H1 (cell line): Measurements from ENCODE around the gene TTC13. TPM values are rescaled to one million over a fixed set of nuclear protein-coding genes. Genes with fewer than 3 reads are reported as not detected.

Source experiments
- CTCF ChIA-PET: fragments of 300-600 bp; sonication (Branson Sonifier 250); formaldehyde crosslinking; loops from one replicate; lab custom pipeline; 2021; ENCODE audit not compliant: partially characterized antibody; lab: Charles Lee
- POLR2A ChIA-PET: fragments of 300-600 bp; sonication (Branson Sonifier 250); formaldehyde crosslinking; loops from one replicate; lab custom pipeline; 2021; ENCODE audit warnings: inconsistent platforms; ENCODE audit not compliant: partially characterized antibody; lab: Charles Lee
- DNase-seq, 2 experiments: peaks; one replicate each; pipeline versions ENCODE4 v3.0.0 to v3.0.0-alpha.2; 2010 to 2022; ENCODE audit warnings: low spot score in 2 of 2, low read depth in 1 of 2, mixed read lengths in 1 of 2
- FAIRE-seq: peaks from 2 replicates; lab custom pipeline; 2011; peaks lifted over from hg19 to GRCh38; lab: Jason Lieb, UNC
- H2AFZ ChIP-seq: 2 replicates; pipeline ENCODE4 v1.8.1; 2012; ENCODE audit warnings: low read length, inconsistent platforms
- H2AK5ac ChIP-seq: 2 replicates; pipeline ENCODE4 v1.6.1; 2013; ENCODE audit warnings: low read depth, low read length
- H2BK120ac ChIP-seq: replicated peaks from 2 replicates; pipeline ENCODE3; 2013; ENCODE audit warnings: low read depth, low read length, inconsistent platforms
- H2BK12ac ChIP-seq: 2 replicates; pipeline ENCODE4 v1.6.1; 2013; ENCODE audit warnings: low read depth, low read length
- H2BK15ac ChIP-seq: 2 replicates; pipeline ENCODE4 v1.6.1; 2013; ENCODE audit warnings: low read length
- H2BK20ac ChIP-seq: 2 replicates; pipeline ENCODE4 v1.6.1; 2013; ENCODE audit warnings: low read length
- H2BK5ac ChIP-seq: 2 replicates; pipeline ENCODE4 v1.6.1; 2013; ENCODE audit warnings: low read depth, low read length
- H3K14ac ChIP-seq: 2 replicates; pipeline ENCODE4 v1.6.1; 2013; ENCODE audit warnings: inconsistent platforms; ENCODE audit not compliant: insufficient read length
- H3K18ac ChIP-seq: 2 replicates; pipeline ENCODE4 v1.6.1; 2013; ENCODE audit warnings: low read length; ENCODE audit errors: extremely low read depth
- H3K23ac ChIP-seq: 2 replicates; pipeline ENCODE4 v1.6.1; 2013; ENCODE audit warnings: inconsistent platforms; ENCODE audit not compliant: insufficient read length
- H3K23me2 ChIP-seq: 2 replicates; pipeline ENCODE4 v1.6.1; 2013; ENCODE audit warnings: low read depth, low read length
- H3K27ac ChIP-seq: 2 replicates; pipeline ENCODE4 v1.6.1; 2011; ENCODE audit warnings: low read depth, low read length, inconsistent platforms
- H3K27me3 ChIP-seq, 4 experiments: replicated peaks in 1 of 4; 1 replicate in 1 of 4; 2 replicates in 3 of 4; pipeline versions ENCODE4 v1.6.1 to v1.8.1; 2011 to 2013; ENCODE audit warnings: low read length in 3 of 4, mild to moderate bottlenecking in 3 of 4, inconsistent platforms in 2 of 4, mixed read lengths in 2 of 4, moderate library complexity in 1 of 4; ENCODE audit not compliant: control insufficient read depth in 3 of 4, insufficient read depth in 3 of 4; ENCODE audit errors: extremely low read depth in 1 of 4
- H3K36me3 ChIP-seq, 4 experiments: 2 replicates each; pipeline versions ENCODE4 v1.6.1 to v1.8.1; 2011 to 2013; ENCODE audit warnings: mild to moderate bottlenecking in 4 of 4, low read length in 3 of 4, moderate library complexity in 2 of 4, control low read depth in 1 of 4, inconsistent platforms in 1 of 4; ENCODE audit not compliant: insufficient read depth in 4 of 4, control insufficient read depth in 2 of 4
- H3K4ac ChIP-seq: replicated peaks from 2 replicates; pipeline ENCODE3; 2013; ENCODE audit warnings: low read length, low read depth, mixed read lengths, inconsistent platforms; ENCODE audit not compliant: insufficient read length
- H3K4me1 ChIP-seq, 4 experiments: replicated peaks in 1 of 4; 1 replicate in 1 of 4; 2 replicates in 3 of 4; pipeline versions ENCODE4 v1.6.1 to v1.8.1; 2011 to 2013; ENCODE audit warnings: low read length in 3 of 4, inconsistent platforms in 2 of 4, mixed read lengths in 1 of 4; ENCODE audit not compliant: insufficient read depth in 4 of 4, control insufficient read depth in 3 of 4
- H3K4me2 ChIP-seq, 2 experiments: 2 replicates each; pipeline versions ENCODE4 v1.6.1 to v1.8.1; 2011 to 2013; ENCODE audit warnings: low read depth in 2 of 2, low read length in 2 of 2, control low read depth in 1 of 2, inconsistent platforms in 1 of 2, mild to moderate bottlenecking in 1 of 2; ENCODE audit not compliant: insufficient read depth in 1 of 2
- H3K4me3 ChIP-seq, 4 experiments: fragments of 200-600, 300-600 bp in 1 of 4; sonication (generic), shearing (Covaris generic), sonication (Bioruptor Twin) in 1 of 4; 2 replicates each; pipeline versions ENCODE4 v1.5.1 to v1.8.1; 2011 to 2016; ENCODE audit warnings: low read length in 4 of 4, low read depth in 3 of 4, control low read depth in 2 of 4, inconsistent platforms in 2 of 4, mild to moderate bottlenecking in 2 of 4, mixed read lengths in 1 of 4, moderate library complexity in 1 of 4; ENCODE audit not compliant: insufficient read depth in 2 of 4; ENCODE audit errors: extremely low read depth in 1 of 4
- H3K56ac ChIP-seq: replicated peaks from 2 replicates; pipeline ENCODE3; 2013; ENCODE audit warnings: low read depth, mild to moderate bottlenecking, mixed read lengths, low read length, inconsistent platforms; ENCODE audit not compliant: insufficient read length
- H3K79me1 ChIP-seq: 2 replicates; pipeline ENCODE4 v1.6.1; 2013; ENCODE audit warnings: low read depth, low read length, control low read depth
- H3K79me2 ChIP-seq, 2 experiments: 2 replicates each; pipeline versions ENCODE4 v1.6.1 to v1.8.1; 2012 to 2013; ENCODE audit warnings: low read length in 2 of 2, mild to moderate bottlenecking in 2 of 2, inconsistent platforms in 1 of 2; ENCODE audit not compliant: insufficient read depth in 2 of 2, control insufficient read depth in 1 of 2
- H3K9ac ChIP-seq, 4 experiments: replicated peaks in 1 of 4; 1 replicate in 1 of 4; 2 replicates in 3 of 4; pipeline versions ENCODE4 v1.6.1 to v1.8.1; 2011 to 2013; ENCODE audit warnings: low read depth in 3 of 4, low read length in 3 of 4, control low read depth in 2 of 4, mild to moderate bottlenecking in 2 of 4, moderate library complexity in 2 of 4, inconsistent platforms in 1 of 4; ENCODE audit errors: extremely low read depth in 1 of 4
- H3K9me3 ChIP-seq, 2 experiments: 2 replicates each; pipeline versions ENCODE4 v1.6.1 to v1.8.1; 2012 to 2013; ENCODE audit warnings: mild to moderate bottlenecking in 2 of 2, moderate library complexity in 2 of 2, control low read depth in 1 of 2, inconsistent platforms in 1 of 2, low read depth in 1 of 2, low read length in 1 of 2, mixed read lengths in 1 of 2; ENCODE audit not compliant: insufficient read depth in 2 of 2
- H4K20me1 ChIP-seq, 2 experiments: replicated peaks in 1 of 2; 2 replicates each; pipeline versions ENCODE3 to v1.8.1; 2011 to 2013; ENCODE audit warnings: inconsistent platforms in 2 of 2, low read length in 2 of 2, mild to moderate bottlenecking in 1 of 2; ENCODE audit not compliant: insufficient read depth in 2 of 2, control insufficient read depth in 1 of 2
- H4K5ac ChIP-seq: 2 replicates; pipeline ENCODE4 v1.6.1; 2013; ENCODE audit warnings: low read length, low read depth, mixed read lengths, inconsistent platforms; ENCODE audit not compliant: insufficient read length
- H4K8ac ChIP-seq: 2 replicates; pipeline ENCODE4 v1.8.0; 2013; ENCODE audit warnings: mild to moderate bottlenecking, moderate library complexity, low read length, inconsistent platforms; ENCODE audit not compliant: insufficient read depth; ENCODE audit errors: extremely low read depth
- H4K91ac ChIP-seq: replicated peaks from 2 replicates; pipeline ENCODE3; 2013; ENCODE audit warnings: low read length, mixed read lengths, inconsistent platforms; ENCODE audit not compliant: insufficient read length
- CEBPB ChIP-seq: IDR thresholded peaks from 2 replicates; pipeline ENCODE4 v1.6.1; 2012; ENCODE audit warnings: low read depth, low read length
- CREB1 ChIP-seq: IDR thresholded peaks from 2 replicates; pipeline ENCODE4 v1.6.1; 2012; ENCODE audit warnings: inconsistent platforms
- CTCF ChIP-seq, 3 experiments: IDR thresholded peaks; 1 replicate in 2 of 3; 2 replicates in 1 of 3; pipeline versions ENCODE4 v1.5.1 to v1.6.1; 2011; ENCODE audit warnings: low read length in 3 of 3, mild to moderate bottlenecking in 3 of 3, inconsistent platforms in 2 of 3, low read depth in 1 of 3, moderate library complexity in 1 of 3; ENCODE audit not compliant: insufficient read depth in 1 of 3; ENCODE audit errors: control extremely low read depth in 1 of 3
- EGR1 ChIP-seq: IDR thresholded peaks from 2 replicates; pipeline ENCODE4 v1.6.1; 2011; ENCODE audit warnings: low read depth, low read length, borderline replicate concordance
- EZH2 ChIP-seq: fragments of 200-600 bp; sonication (generic); IDR thresholded peaks from 2 replicates; pipeline ENCODE4 v1.7.1; 2012; ENCODE audit warnings: low read depth, mild to moderate bottlenecking, moderate library complexity, low read length, inconsistent platforms; ENCODE audit not compliant: severe bottlenecking
- JUND ChIP-seq: IDR thresholded peaks from 2 replicates; pipeline ENCODE4 v1.6.1; 2011; ENCODE audit warnings: mild to moderate bottlenecking, improper control_type of control experiment, low read length
- PHF8 ChIP-seq: fragments of 200-600 bp; sonication (generic); conservative IDR thresholded peaks from 2 replicates; pipeline ENCODE4 v1.7.1; 2012; ENCODE audit warnings: low read depth, mild to moderate bottlenecking, inconsistent platforms, low read length, moderate library complexity
- POLR2A ChIP-seq, 2 experiments: IDR thresholded peaks; 1 replicate in 1 of 2; 2 replicates in 1 of 2; pipeline ENCODE4 v1.6.1; 2011; ENCODE audit warnings: low read depth in 2 of 2, low read length in 2 of 2, mild to moderate bottlenecking in 2 of 2; ENCODE audit errors: control extremely low read depth in 1 of 2
- POU5F1 ChIP-seq: IDR thresholded peaks from 2 replicates; pipeline ENCODE4 v1.6.1; 2011; ENCODE audit warnings: low read depth, mild to moderate bottlenecking, low read length, moderate library complexity
- RBBP5 ChIP-seq: IDR thresholded peaks from 2 replicates; pipeline ENCODE4 v1.7.1; 2012; ENCODE audit warnings: low read depth, mild to moderate bottlenecking, inconsistent platforms, low read length, moderate library complexity, borderline replicate concordance
- RFX5 ChIP-seq: IDR thresholded peaks from 2 replicates; pipeline ENCODE4 v1.6.1; 2011; ENCODE audit warnings: low read depth, low read length, improper control_type of control experiment, borderline replicate concordance
- SP2 ChIP-seq: IDR thresholded peaks from 2 replicates; pipeline ENCODE4 v1.6.1; 2012; ENCODE audit warnings: mild to moderate bottlenecking, low read length, inconsistent platforms
- SRF ChIP-seq: IDR thresholded peaks from 2 replicates; pipeline ENCODE4 v1.6.1; 2011; ENCODE audit warnings: mild to moderate bottlenecking, low read depth, low read length, moderate library complexity
- TEAD4 ChIP-seq: IDR thresholded peaks from 2 replicates; pipeline ENCODE4 v1.6.1; 2012; ENCODE audit warnings: low read depth, low read length, inconsistent platforms, mixed read lengths
- WGBS, 2 experiments: shearing (Covaris generic) in 1 of 2; methylation state at CpG; one replicate each; pipeline versions ENCODE4 v1.1.6 to v1.1.7; 2013 to 2015; ENCODE audit warnings: low lambda C conversion rate in 2 of 2, mixed read lengths in 2 of 2, inconsistent platforms in 1 of 2, low coverage in 1 of 2, missing lambda C conversion rate in 1 of 2; ENCODE audit not compliant: insufficient replicate concordance in 2 of 2, insufficient coverage in 1 of 2, insufficient read length in 1 of 2; ENCODE audit errors: extremely low coverage in 1 of 2, missing lambda C conversion rate in 1 of 2; 5-methylcytosine and 5-hydroxymethylcytosine counted together
- polyA plus RNA-seq, 7 experiments: library from polyadenylated mRNA; depleted of rRNA in 3 of 7; stranded (reverse) in 5 of 7; unstranded in 2 of 7; fragments of >200 nt in 5 of 7; fragments of 200-250 nt in 2 of 7; gene quantifications; 1 replicate in 5 of 7; 2 replicates in 1 of 7; 4 replicates in 1 of 7; pipeline versions ENCODE4 v1.2.1 to v1.2.3, GENCODE V29; 2011 to 2013; ENCODE audit warnings: missing spikeins in 2 of 7, mixed read lengths in 2 of 7
- total RNA-seq: library from RNA; stranded (reverse); fragmentation: NEBNext Ultra II Directional; extraction: Animal tissue kit (Norgen Biotek cat#: 25700); gene quantifications from 2 replicates; pipeline ENCODE4 v1.2.1, GENCODE V29; 2021

TTC13 gene
- total and polyA plus RNA-seq, 2 of the 8 experiments (the other 6 are each of a cell fraction or from before 2014, with no cell fraction given): 3.1 to 7.1 TPM

GRCh38 chr1:230899841-230900251 lies 78.8 kb downstream of the TTC13 start:
- Histone ChIP-seq H2BK5ac (no peak overlapping the region), H4K20me1 (no peaks in the 10 kb centered on the region), H3K4me2 (no peak overlapping the region), H4K5ac (no peak overlapping the region), H3K9ac (no peak overlapping the region), H3K79me1 (no peaks in the 10 kb centered on the region), H3K4ac (no peak overlapping the region), H3K56ac (no peak overlapping the region), H2BK20ac (no peak overlapping the region), H3K4me3 (no peak overlapping the region), H3K18ac (no peak overlapping the region), H3K4me1 (no peaks in the 10 kb centered on the region), H2BK120ac (no peak overlapping the region), H3K14ac (no peak overlapping the region), H2AK5ac (no peak overlapping the region), H3K23me2 (no peaks in the 10 kb centered on the region; the same call in 1 of the 2 replicates), H2AFZ (no peak overlapping the region), H2BK15ac (no peak overlapping the region), H3K27me3 (no peaks in the 10 kb centered on the region; a peak in 1 of 7 replicates), H3K79me2 (no peaks in the 10 kb centered on the region), H3K23ac (no peak overlapping the region), H2BK12ac (no peak overlapping the region), H3K9me3 (no peaks in the 10 kb centered on the region), H3K27ac (no peak overlapping the region), H4K91ac (no peak overlapping the region), H4K8ac (no peak overlapping the region), H3K36me3 (no peaks in the 10 kb centered on the region)
- CTCF ChIA-PET: no interaction called here
- DNase-seq: no peak
- POLR2A ChIA-PET: no interaction called here
- no peak for FAIRE-seq
- WGBS, 2 experiments: 82% methylated on average over 5 of the region's 5 CpGs; no CpG with 5 or more reads in 1 of the 2 experiments
- TF ChIP-seq SRF (no peak), EZH2 (no peak), RFX5 (no peak), TEAD4 (no peak), CTCF (IDR thresholded peaks at IDR 0.05; ENCODE audit: control extremely low read depth in 1 of 3, insufficient read depth in 1 of 3, low read depth in 1 of 3, low read length in 3 of 3) (no peak), SP2 (no peak), POU5F1 (no peak), EGR1 (no peak), PHF8 (no peak), POLR2A (IDR thresholded peaks at IDR 0.05; ENCODE audit: control extremely low read depth in 1 of 2, low read depth in 2 of 2, low read length in 2 of 2) (no peak), CREB1 (no peak), CEBPB (no peak), JUND (no peak), RBBP5 (no peak)
